Effector CD8-positive, alpha-beta T cell (primary cell): ENCODE data around the gene ITM2C.

Experiments
- DNase-seq: peaks from one replicate; lab custom pipeline; 2025; lab: John Stamatoyannopoulos, UW

The ITM2C gene

DNA sequence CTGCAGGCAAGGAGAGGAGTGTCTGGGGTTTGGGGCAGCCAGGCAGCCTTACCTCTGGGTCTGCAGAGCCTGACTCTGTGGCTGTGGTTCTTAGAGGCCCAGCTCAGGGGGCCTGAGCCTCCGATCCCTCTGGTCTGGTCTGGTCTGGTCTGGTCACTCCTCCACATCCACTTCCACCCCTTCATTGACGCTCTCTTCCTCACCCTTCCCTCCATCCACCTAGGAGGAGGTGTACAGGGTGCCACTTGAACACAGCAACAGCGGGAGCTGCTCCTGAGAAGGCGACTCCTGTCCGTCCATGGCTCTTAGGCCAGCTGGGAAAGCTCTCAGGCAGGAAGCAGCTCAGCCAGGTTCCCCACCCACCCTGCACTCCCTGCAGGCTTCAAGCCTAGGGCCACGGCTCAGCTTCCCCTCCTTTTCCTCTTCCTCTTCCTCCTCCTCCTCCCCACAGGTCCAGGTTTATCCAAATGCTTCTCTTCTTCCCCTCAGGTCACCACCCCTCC is 43.4 kb downstream of the ITM2C start:
- no peak for DNase-seq

DNA sequence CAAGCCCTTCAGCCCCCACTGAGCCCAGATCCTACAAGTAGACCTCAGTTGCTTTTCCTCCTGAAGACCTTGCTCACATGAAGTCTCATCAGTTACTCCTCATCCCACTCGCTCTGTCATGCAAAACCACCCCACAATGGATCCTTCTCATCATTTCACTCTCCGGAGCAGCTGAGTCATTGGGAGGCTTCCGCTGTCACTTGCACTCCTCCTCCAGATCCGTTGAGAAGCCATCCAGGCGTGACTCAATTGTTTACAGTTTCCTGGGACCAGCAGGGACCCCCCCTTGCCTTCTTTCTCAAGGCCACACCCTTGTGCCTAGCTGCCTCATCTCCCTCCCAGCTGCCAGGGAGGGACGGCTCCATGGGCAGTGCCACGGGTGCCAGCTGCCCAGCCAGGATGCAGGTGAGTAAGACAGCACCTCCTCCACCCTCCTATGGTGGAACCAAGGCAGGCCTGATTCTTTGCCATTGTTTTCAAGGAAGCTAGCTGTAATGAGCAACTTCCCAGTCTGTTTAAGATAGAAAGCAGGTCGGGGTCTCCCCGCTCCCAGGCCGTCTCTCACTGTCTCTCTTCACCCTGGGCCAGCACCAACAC is 44.0 kb downstream of the ITM2C start:
- no peak for DNase-seq

DNA sequence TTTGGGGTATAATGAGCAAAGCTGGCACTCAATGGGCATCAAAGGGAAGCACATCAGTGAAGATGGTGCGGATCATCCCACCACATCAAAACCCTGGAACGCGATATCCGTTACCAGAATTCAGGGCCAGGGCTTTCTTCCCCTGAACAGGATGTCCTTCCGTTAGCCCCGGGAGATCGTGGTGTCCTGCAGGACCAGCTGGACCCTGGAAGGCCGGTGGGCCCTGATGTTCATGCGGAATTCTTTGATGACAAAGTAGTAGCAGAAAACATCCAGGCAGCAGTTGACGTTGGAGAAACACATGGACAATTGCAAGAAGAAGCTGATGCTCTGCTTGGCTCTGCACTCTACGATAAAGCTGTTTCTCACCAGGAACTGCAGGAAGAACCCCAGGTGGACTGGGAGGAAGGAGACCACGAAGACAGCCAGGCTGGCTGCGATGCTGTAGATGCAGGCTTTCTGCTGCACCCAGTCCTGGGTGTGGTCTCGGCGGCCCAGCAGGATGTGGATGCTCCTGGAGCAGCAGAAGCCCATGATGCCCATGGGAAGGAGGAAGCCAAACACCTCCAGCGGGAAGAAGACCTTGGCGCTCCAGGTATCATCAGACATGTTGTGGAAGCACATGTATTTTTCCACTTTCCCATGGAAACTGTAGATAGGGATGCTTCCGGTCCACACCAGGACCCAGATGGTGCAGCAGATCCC is 45.3 kb downstream of the ITM2C start:
- DNase-seq, result no peak

DNA sequence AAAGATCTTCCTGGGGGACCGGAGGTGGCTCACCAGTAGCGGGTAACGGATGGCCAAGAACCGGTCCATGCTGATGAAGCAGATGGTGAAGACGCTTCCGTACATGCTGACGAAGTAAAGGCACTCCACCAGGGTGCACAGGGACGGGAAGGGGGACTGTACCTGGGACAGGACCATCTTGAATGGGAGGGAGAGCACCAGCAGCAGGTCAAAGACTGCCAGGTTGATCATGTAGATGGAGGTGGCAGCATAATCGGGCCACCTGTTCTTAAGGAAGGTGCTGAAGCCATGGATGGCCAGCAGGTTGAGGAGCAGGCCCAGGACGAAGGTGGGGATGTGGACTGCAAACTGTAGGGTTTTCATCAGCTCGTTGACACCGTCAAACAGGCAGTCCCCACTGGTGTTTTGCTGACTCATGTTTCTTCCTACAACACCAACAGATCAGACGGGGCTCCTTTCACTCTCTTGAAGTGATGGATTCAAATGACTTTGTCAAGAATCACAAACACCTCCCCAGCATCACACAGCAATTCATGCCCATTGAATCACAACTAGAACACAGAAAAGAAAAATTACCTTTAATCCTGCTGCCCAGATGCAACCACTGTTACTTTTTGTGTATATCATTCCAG is 45.9 kb downstream of the ITM2C start:
- no peak for DNase-seq

DNA sequence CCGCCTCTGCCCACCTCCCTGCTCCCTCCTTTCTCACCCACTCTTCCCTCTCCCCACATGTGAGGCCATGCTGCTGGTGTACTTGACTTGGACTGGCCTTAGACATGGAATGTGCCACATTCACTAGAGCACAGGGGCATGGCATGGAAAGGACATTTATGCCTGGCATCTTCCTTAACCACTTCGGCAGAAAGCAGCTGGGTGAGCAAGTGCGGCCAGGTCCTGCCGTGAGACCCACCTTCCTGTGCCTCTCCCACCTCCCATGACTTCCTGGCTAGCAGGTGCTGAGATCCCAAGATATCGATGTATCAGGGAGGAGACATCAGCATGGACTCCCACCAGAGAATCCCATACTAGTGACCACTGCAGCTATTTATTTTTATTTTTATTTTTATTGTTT is 47.3 kb downstream of the ITM2C start:
- no peak for DNase-seq

DNA sequence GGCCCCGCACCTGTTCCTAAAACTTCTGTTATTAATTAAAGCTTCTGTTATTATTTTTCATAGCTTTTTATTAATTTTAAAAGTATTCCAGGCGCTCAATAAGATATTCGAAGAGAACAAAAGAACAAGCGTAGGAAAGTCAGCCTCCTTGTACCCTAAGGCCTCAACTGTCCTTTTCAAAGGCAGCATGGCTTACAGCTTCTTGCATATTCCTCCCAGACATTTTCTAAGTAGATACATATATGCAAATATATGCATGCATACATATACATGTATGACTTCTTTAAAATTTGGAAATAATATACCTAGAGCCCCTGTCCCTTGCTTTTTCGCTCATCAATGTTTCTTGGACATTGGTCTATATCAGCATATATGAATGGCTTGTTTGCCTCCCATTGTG is 48.0 kb downstream of the ITM2C start:
- DNase-seq, result no peak

DNA sequence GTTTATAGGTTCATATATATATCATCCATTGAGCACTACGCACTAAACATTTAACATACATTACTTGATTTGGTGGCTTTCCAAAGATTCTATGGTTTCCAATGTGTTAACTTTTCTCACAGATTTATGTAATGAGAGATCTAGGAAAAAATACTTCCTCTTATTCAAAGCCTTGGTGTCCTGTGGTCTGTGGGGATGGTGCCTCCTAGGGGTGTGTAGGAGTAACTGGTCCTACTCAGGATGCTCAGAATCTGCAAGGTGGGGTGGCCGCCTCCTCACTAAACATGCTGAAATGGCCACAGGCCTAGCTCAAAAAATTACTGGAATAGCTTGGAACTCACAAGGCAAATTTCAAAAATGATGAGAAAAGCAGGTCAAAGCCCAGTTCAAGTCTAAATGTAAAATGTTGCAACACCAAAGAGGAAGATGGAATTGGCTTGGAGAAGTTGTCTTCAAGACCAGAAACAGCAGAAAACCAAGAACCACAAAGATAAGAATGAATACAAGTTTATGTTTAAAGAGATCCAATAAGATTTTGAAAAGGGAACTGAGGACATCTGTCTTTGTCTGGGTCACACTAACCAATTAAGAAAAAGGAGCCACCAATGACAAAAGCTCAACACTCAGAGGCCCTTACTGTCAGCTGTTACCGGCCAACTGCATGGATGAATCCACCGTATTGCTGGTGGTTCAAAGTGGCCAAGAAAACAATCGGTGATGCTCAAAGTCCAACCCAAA is 48.8 kb downstream of the ITM2C start:
- DNase-seq, result no peak

DNA sequence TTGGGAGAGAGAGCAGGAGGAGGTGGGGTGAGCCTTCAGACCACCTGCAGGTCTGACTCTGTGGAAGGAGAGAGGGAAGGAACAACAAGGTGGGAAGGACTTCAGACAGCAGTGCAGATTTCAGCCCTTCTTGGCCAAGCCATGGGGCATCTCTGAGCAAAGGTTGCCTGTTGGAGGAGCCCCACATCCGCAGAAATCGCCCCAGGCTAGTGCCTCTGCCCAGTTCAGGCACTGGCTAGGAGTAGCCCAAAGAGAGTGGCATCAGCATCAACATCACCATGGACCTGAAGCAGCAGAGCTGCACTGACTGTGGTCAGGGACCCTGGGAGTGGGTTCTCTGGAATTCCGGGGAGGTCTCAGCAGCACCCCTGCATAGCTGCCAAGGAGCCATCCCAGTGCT is 50.1 kb downstream of the ITM2C start:
- DNase-seq, result no peak

DNA sequence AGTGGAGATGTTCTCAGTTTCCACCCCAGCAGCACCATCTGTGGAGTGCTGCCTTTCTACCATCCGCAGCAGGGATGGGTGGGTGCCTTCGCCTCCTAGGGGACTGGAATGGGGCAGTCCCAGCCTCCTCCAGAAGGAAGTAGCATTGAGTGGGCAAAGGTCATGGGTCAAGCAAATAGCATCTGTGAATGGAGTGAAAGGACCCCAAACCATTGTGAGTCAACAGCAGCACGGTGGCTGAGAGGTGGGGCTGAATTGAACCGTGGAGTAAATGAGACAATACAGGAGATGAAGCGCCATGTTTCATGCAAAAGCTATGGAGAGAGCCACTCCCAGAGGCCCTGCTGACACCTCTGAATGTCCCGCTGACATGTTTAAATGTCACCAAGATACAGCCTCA is 50.6 kb downstream of the ITM2C start:
- no peak for DNase-seq

DNA sequence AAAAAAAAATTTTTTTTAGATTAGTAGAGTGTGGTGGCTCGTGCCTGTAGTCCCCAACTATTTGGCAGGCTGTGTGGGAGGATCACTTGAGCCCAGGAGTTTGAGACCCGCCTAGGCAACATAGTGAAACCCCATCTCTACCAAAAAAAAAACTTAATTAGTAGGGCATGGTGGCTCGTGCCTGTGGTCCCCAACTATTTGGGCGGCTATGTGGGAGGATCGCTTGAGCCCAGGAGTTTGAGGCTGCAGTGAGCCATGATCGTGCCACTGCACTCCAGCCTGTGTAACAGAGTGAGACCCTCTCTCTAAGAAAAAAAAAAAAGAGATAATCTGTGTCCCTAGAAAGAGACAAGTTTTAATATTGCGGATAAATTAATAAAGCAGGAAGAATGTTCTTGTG is 51.5 kb downstream of the ITM2C start:
- DNase-seq, result no peak

DNA sequence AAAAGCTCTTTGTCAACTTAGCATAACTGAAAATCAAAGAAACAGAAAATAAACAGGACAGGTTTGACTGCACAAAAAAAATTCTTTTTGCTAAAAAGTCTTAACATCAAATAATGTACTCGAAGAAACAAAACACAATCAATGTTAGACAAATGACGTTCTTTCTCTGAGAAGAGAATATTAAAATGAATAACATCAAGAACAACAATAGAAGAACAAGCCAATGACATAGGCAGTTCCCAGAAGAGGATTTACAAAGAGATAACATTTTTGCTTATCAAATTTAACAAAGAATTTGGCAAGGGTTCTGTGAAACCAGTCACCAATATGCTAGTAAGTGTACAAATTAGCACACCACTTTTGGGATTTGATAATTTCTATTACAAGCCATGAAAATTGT is 54.5 kb downstream of the ITM2C start:
- no peak for DNase-seq

DNA sequence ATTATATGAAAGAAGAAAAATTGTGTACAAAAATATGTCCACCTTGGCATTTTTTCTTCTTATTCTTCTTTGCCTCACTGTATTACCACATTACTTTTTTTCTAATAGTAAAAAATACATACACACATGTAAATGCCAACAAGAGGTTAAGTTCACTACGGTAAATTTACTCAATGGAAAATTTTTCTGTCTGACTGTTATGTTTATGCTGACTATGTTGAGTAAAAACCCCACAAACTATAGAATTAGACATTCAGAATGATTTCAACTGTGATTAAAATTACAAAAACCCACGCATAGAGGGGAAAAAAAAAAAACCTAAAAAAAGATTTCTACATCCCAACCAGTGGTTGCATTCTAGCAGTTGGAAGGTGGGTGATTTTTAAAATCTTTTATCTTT is 54.9 kb downstream of the ITM2C start:
- no peak for DNase-seq

DNA sequence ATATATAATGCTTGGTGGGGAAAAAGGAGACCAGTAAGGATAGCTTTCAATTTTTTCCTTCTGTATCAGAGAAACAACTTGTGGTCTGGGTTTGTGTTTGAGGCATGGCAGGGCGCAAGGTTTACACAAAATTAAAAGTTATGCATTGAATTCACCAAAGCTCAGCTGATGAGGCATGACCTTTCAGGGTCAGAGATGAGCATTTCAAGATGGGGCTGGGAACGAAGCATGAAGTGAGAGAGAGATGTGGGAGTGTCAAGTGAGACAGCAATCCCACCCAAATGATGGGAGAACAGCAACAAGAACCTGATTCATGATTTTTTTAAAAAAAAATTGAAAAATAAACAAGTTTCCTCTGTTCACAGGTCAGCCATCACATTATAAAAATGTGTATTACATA is 55.4 kb downstream of the ITM2C start:
- DNase-seq, result no peak

DNA sequence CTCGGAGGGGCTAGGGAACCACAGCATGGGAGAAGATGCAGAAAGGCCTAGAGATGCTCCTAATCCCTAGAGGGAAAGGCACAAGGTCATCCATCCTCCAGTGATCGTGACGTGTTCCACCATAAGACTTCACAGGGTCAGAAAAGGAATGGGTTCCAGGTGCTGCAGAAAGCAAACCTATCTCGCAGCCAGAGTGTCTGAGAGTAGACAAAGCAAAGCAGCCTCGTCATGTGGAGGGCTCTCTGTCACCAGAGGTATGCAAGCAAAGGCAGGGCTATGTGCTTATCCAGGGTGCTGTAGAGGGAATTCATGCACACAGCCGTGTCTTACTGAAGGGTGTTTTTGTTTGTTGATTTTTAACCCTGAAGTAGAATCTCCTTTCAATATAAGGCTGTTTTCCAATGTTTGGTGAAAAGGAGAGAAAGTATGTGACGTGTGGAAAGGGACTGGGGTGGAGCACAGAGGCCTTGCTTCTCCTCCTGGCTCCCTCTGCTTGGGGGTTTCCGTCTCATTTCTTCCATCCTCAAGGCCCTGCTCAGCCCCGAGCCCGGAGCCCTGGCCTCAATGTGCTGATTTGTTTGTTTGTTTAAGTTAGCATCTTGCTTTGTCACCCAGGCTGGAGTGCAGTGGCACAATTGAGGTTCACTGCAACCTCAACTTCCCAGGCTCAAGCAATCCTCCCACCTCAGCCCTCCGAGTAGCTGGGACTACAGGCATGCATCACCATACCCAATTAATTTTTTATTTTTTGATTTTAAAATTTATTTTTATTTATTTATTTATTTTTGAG is 57.3 kb downstream of the ITM2C start:
- DNase-seq, result no peak

DNA sequence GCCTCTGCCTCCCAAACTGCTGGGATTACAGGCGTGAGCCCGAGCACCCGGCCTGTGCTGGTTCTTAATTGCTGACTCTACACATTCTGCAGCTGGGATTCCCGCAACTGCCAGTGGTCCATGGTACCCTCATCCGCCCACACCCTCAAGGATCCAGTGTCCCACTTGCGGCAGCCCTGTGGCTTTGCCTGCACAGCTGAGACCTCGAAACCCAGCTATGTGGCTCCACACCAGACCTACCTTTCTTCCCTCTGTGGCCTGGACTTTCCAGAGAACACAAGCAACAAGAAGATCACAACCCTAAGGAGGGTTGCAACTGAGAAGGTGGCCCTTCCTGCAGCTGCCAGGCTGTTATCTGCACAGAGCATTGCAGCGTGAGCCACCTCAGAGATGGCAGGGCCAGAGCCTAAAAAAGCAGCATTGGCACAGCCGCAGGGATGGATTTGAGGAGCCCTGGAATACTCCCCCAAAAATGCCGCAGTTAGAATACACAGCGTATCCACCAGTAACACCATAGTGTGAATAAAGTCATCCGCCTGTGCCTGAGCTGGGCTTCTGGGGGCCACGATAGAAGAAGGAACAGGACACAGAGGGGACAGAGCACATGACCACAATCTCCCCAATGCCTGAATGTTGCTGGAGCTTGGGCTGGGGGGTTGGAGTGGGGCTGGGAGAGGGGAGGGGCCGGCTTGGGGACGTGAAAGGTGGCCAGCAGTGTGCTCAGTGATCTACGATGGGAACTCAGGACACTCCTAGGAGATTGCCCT is 58.4 kb downstream of the ITM2C start:
- DNase-seq, result no peak

DNA sequence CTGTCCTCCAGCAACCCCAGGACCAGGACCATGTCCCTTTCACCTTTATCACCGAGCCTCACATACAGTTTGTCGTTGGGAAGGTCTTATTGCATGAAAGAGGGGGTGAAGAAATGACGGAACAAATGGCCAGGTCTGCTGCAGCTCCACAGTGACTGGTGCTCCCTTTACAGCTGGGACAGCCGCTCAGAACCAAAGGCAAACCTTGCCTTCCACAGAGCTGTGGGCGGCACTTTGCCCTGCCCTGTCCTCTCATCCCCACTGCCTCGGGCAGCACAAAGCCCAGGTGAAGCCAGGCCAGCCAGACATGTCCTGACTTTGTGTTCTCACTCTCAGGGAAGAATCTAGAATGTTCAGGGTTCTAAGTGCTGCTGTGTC is 59.3 kb downstream of the ITM2C start:
- no peak for DNase-seq

DNA sequence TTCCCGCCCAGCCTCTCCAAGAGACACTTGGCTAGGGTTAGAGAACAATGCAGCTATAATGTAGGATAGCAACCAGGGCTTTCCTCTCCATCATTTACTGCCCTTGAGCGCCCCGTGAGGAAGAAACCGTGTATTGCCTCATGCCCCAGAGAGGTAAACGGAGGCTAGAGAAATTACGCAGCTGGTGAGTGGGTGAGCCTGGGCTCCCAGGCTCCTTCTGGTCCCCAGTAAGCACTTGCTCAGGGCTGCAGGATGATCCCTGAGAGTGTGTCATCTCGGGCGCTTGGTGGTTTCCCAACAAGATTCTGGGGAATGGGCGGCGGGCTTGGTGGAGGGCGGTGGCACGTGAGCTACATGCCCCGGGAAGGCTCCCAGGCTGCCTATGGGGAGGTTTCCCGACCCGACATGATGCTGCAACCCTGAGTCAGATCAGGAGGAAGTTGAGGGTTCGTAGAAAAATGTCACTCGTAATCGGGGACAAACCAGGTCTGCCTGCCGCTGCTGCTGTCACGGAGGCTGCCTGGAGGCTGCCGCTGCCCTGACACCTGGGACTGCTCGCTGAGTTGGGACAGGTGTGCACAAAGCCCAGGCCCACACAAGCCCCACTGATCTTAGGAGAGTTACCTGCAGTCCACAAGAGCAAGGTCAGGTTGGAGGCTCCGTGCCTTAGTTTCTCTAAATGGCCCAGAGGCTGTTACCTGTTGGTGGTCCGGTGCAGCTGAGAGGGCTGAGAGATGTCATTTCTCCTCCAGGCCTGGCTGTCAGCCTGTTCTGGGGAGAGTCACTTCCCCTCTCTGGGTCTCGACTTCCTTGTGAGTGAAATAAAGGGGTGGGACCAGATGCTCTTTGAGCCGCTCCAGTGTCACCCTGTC is 60.0 kb downstream of the ITM2C start, which contains the start of gene GPR55:
GPR55 (minus strand) TSS at position 773 of the 872 bp plus-strand sequence. CDS start 14,280 bp downstream, outside the sequence.
- DNase-seq, result peak; percentile 10

DNA sequence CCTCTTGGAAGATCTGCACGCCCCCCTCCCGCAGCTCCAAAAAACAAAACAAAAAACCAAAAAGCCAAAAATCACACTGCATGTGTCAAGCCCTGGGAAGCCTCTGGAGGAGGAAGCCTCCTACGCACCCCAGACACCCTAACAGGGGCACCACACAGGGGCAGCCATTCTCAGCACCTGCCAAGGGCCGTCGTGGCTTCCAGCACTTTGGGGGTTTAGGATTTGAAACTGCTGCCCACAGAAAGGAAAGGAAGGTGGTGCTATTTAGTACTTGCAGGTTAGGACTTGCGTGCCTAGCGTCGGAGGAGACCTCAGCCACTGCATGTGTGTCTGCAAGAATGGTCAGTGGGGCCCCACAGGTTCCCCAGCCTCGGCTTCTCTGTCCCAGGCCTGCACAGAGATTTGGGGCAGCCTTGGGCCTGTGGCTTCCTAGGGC is 60.7 kb downstream of the ITM2C start:
- no peak for DNase-seq

DNA sequence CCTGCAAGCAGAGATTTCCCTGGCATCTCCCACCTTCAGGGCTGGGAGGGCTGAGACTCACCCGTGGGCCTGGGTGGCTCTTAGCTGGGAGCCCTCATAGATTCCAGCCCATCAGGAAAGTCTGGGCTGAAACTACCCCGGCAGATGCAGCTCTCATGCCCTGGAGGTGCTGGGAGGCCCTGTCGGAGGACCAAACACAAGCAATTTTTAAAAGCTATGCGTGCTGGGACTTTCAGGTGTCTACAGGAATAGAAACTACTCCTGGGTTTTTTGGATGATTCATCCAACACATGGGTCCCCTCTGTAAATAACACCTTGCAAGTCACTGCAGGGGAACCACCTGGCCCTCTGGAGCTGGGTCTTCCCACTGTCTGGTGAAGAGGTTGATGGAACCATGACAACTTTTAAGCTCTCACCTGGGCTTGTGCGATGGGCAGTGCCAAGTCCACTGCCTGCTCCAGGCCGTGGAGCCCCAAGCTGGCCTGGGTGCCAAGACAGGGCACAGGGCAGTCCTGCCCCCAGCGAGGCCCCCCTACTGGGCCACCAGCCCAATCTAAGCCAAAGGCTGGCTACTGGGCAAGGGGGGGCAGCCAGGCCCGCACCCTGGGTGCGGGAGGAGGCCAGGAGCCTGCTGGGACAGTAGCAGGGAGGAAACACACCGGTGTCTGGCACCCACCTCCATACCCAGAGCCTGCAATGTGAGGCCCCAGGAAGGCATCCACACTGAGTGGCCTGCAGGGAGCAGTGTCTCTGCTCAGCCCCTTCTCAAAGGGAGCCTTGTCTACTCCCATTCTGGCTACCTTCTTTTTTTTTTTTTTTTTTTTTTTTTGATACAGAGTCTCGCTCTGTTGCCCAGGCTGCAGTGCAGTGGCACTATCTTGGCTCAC is 61.4 kb downstream of the ITM2C start:
- no peak for DNase-seq
